Mesenchymal stem cell (in vitro differentiated cells and primary cell): ENCODE results near the gene KRI1.

ENCODE experiments used
- DNase-seq: peaks from one replicate; pipeline ENCODE4 v3.0.0-alpha.2; 2013
- H2AFZ ChIP-seq: one replicate; pipeline ENCODE4 v1.6.1; 2013; ENCODE audit warnings: low read depth, mild to moderate bottlenecking, control low read depth, inconsistent platforms, low read length, moderate library complexity
- H2AK5ac ChIP-seq: 2 replicates; pipeline ENCODE4 v1.6.1; 2013; ENCODE audit warnings: low read length, moderate library complexity, mild to moderate bottlenecking, inconsistent platforms; ENCODE audit not compliant: severe bottlenecking
- H2BK120ac ChIP-seq: one replicate; pipeline ENCODE4 v1.6.1; 2013; ENCODE audit warnings: low read depth, mild to moderate bottlenecking, inconsistent platforms, low read length, moderate library complexity
- H2BK12ac ChIP-seq, 2 experiments: one replicate each; pipeline ENCODE4 v1.6.1; 2013; ENCODE audit warnings: inconsistent platforms in 2 of 2, low read length in 2 of 2, mild to moderate bottlenecking in 2 of 2, moderate library complexity in 2 of 2, control low read depth in 1 of 2
- H2BK15ac ChIP-seq: one replicate; pipeline ENCODE4 v1.6.1; 2013; ENCODE audit warnings: mild to moderate bottlenecking, low read depth, inconsistent platforms; ENCODE audit not compliant: poor library complexity, severe bottlenecking
- H2BK5ac ChIP-seq: 2 replicates; pipeline ENCODE4 v1.6.1; 2013; ENCODE audit warnings: low read depth, mild to moderate bottlenecking, low read length, control low read depth, inconsistent platforms; ENCODE audit not compliant: poor library complexity, severe bottlenecking
- H3K14ac ChIP-seq, 2 experiments: one replicate each; pipeline ENCODE4 v1.6.1; 2013; ENCODE audit warnings: inconsistent platforms in 2 of 2, low read length in 2 of 2, control low read depth in 1 of 2, mild to moderate bottlenecking in 1 of 2, moderate library complexity in 1 of 2
- H3K18ac ChIP-seq, 2 experiments: one replicate each; pipeline ENCODE4 v1.6.1; 2013; ENCODE audit warnings: inconsistent platforms in 2 of 2, low read length in 2 of 2, control low read depth in 1 of 2, low read depth in 1 of 2, mild to moderate bottlenecking in 1 of 2
- H3K23ac ChIP-seq, 2 experiments: one replicate each; pipeline ENCODE4 v1.6.1; 2013; ENCODE audit warnings: inconsistent platforms in 2 of 2, low read length in 2 of 2, mild to moderate bottlenecking in 2 of 2, moderate library complexity in 2 of 2, control low read depth in 1 of 2
- H3K27ac ChIP-seq: 2 replicates; pipeline ENCODE4 v1.5.1; 2013; ENCODE audit warnings: mild to moderate bottlenecking, moderate library complexity, low read length, control low read depth, inconsistent platforms; ENCODE audit not compliant: poor library complexity, severe bottlenecking
- H3K27me3 ChIP-seq, 2 experiments: 2 replicates each; pipeline versions ENCODE4 v1.6.1 to v1.7.0; 2013; ENCODE audit warnings: low read length in 2 of 2, mild to moderate bottlenecking in 2 of 2, moderate library complexity in 2 of 2, control low read depth in 1 of 2, inconsistent platforms in 1 of 2; ENCODE audit not compliant: control insufficient read depth in 1 of 2, insufficient read depth in 1 of 2
- H3K36me3 ChIP-seq, 2 experiments: 2 replicates each; pipeline versions ENCODE4 v1.6.1 to v1.7.0; 2013; ENCODE audit warnings: low read length in 2 of 2, control low read depth in 1 of 2, inconsistent platforms in 1 of 2, low read depth in 1 of 2, mild to moderate bottlenecking in 1 of 2; ENCODE audit not compliant: insufficient read depth in 2 of 2, control insufficient read depth in 1 of 2
- H3K4ac ChIP-seq, 2 experiments: one replicate each; pipeline ENCODE4 v1.6.1; 2013; ENCODE audit warnings: inconsistent platforms in 2 of 2, low read length in 2 of 2, mild to moderate bottlenecking in 2 of 2, moderate library complexity in 2 of 2, control low read depth in 1 of 2, low read depth in 1 of 2
- H3K4me1 ChIP-seq: 2 replicates; pipeline ENCODE4 v1.6.1; 2013; ENCODE audit warnings: low read depth, low read length, control low read depth; ENCODE audit not compliant: control insufficient read depth, insufficient read depth
- H3K4me2 ChIP-seq: 2 replicates; pipeline ENCODE4 v1.6.1; 2013; ENCODE audit warnings: low read length, mild to moderate bottlenecking, inconsistent platforms; ENCODE audit not compliant: poor library complexity, severe bottlenecking
- H3K4me3 ChIP-seq, 2 experiments: 2 replicates each; pipeline versions ENCODE4 v1.5.1 to v1.7.0; 2013; ENCODE audit warnings: low read length in 2 of 2, mild to moderate bottlenecking in 2 of 2, control low read depth in 1 of 2, low read depth in 1 of 2; ENCODE audit not compliant: insufficient read depth in 1 of 2
- H3K79me1 ChIP-seq: replicated peaks from 2 replicates; pipeline ENCODE4 v1.6.1; 2013; ENCODE audit warnings: mild to moderate bottlenecking, control low read depth, low read length, inconsistent platforms; ENCODE audit not compliant: poor library complexity, severe bottlenecking
- H3K9ac ChIP-seq: 2 replicates; pipeline ENCODE4 v1.7.0; 2013; ENCODE audit warnings: mild to moderate bottlenecking, low read length, moderate library complexity
- H3K9me3 ChIP-seq: 2 replicates; pipeline ENCODE4 v1.7.0; 2013; ENCODE audit warnings: mild to moderate bottlenecking, low read length; ENCODE audit not compliant: control insufficient read depth
- H4K8ac ChIP-seq: one replicate; pipeline ENCODE4 v1.6.1; 2013; ENCODE audit warnings: inconsistent platforms, mild to moderate bottlenecking, low read length, moderate library complexity
- H4K91ac ChIP-seq: one replicate; pipeline ENCODE4 v1.6.1; 2013; ENCODE audit warnings: mild to moderate bottlenecking, low read length, inconsistent platforms
- WGBS: methylation state at CpG from one replicate; pipeline ENCODE4 v1.1.7; 2013; ENCODE audit warnings: mixed read lengths; 5-methylcytosine and 5-hydroxymethylcytosine counted together

KRI1 gene

DNA sequence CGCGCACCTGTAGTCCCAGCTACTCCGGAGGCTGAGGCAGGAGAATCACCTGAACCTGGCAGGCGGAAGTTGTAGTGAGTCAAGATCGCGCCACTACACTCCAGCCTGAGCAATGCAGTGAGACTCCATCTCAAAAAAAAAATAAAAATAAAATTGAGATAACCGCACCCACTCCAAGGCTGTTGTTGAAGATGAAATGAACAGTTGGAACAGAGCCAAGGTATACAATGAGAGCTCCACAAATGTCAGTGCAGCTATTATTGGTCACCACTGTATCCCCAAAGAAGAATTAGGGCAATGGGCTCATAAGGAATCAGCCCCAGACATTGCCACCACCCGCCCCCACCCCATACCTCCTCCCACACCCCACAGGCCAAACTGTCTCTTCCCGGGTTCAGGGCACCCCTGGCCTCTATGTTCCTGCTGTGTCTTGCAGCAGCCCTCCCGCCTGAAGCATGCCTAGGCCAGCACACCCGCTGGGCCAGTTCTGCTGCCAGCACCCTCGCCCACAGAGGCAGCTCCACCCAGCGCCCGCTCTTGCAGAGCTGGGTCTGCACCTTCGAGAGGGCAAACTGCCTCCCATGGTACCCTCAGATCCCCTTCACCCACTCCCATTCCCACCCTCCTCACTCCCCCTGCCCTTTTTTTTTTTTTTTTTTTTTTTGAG lies 45.0 kb downstream of the KRI1 start:
- Histone ChIP-seq H2AK5ac (no peak overlapping the region), H3K4me3 (no peak overlapping the region), H3K9me3 (no peaks in the 10 kb centered on the region), H3K79me1 (no peaks in the 10 kb centered on the region), H3K4me1 (peaks cover 19% of the 10 kb centered on the region), H2BK5ac (no peak overlapping the region), H3K23ac (no peak overlapping the region), H3K18ac (no peak overlapping the region), H4K8ac (no peak overlapping the region), H4K91ac (no peak overlapping the region), H2BK15ac (no peak overlapping the region), H3K27ac (no peak overlapping the region), H3K9ac (no peak overlapping the region), H2AFZ (no peak overlapping the region), H3K14ac (peak overlapping the region in 1 of 2 experiments; percentile 26), H3K36me3 (no peaks in the 10 kb centered on the region), H3K4me2 (no peak overlapping the region), H3K4ac (no peak overlapping the region), H3K27me3 (peaks cover 24 to 45% of the 10 kb centered on the region in 2 experiments), H2BK120ac (no peak overlapping the region), H2BK12ac (peak overlapping the region in 1 of 2 experiments; percentile 21)
- no peak for DNase-seq
- 94% methylated on average over 13 of the region's 15 CpGs for WGBS

DNA sequence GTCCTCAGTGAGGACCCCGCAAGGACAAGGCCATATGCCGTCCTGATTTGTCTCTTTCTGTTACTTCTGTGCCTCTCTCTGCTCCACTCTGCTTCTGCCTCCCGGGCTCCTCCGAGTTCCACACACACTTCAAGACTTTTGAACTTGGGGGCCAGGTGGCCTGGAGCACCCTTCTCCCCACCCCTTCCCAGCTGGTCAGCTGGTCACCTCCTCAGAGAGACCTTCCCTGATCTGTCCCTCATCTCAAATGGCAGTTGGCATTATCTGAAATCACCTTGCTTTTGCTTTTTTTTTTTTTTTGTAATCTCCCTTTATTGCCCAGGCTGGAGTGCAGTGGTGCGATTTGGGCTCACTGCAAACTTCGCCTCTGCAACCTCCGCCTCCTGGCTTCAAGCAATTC lies 46.4 kb downstream of the KRI1 start:
- WGBS: 81% methylated on average over 7 of the region's 7 CpGs
- no peak overlapping the region for H3K18ac ChIP-seq
- H2AK5ac ChIP-seq: no peak overlapping the region

DNA sequence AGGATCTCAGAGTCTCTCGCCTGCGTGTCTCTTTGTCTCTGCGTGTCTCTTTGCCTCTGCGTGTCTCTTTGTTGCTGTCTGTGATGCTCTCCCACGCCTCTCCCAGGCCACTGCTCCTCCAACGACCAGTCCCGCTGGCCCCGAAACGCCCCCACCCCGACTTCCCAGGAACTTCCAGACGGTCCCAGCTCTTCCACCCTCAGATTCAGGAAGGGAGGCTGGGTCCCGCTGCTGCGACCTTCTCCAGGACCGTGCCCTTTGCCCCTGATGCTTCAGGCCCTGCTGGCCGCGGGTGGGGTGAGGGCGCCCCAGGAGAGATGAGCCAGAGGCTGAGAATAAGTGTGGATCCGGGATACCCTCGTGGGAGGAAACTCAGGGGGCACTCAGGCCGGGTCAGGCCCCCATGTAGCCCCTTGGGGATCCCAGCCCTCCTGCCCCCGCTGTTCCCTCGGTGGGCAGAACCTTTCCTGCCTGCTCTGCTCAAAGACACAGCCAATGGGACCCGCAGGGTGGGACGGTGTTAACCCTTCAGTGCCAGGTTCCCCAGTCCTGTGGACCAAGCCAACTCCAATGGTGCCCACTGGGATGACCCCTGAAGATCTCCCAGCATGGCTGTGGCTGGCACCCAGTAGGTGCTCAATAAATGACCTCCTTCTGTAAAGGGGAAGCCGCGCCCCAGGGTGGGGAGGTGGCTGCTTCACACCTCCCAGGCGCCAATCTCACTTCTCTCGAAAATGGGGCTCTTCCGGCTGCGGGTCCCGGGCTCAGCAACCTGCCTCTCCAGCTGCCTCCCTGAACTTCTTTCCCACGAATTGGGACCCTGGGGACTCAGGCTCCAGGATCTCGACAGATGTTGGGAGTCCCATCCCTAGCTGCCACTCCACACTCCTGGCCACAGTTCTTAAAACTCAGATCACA lies 47.1 kb downstream of the KRI1 start:
- H3K4ac ChIP-seq: peak overlapping the region in 1 of 2 experiments; percentile 46
- H3K36me3 ChIP-seq: peaks cover 0 to 12% of the 10 kb centered on the region in 2 experiments
- peak overlapping the region in 1 of 2 experiments; percentile 23 for H2BK12ac ChIP-seq
- no peak overlapping the region for H2BK5ac ChIP-seq
- H3K9ac ChIP-seq: peak overlapping the region; percentile 26
- no peak for DNase-seq
- H3K27me3 ChIP-seq: peaks cover 19 to 58% of the 10 kb centered on the region in 2 experiments
- no peak overlapping the region for H3K27ac ChIP-seq
- no peaks in the 10 kb centered on the region for H3K79me1 ChIP-seq
- no peak overlapping the region for H2AFZ ChIP-seq
- no peak overlapping the region for H2AK5ac ChIP-seq
- peak overlapping the region; percentile 30 for H2BK15ac ChIP-seq
- no peak overlapping the region for H3K23ac ChIP-seq
- peak overlapping the region; percentile 74 for H4K8ac ChIP-seq
- peaks cover 19% of the 10 kb centered on the region for H3K4me1 ChIP-seq
- peak overlapping the region; percentile 58 for H4K91ac ChIP-seq
- 27% methylated on average over 33 of the region's 33 CpGs for WGBS
- H3K14ac ChIP-seq: no peak overlapping the region
- H2BK120ac ChIP-seq: peak overlapping the region; percentile 35
- peak overlapping the region; percentile 94 for H3K4me2 ChIP-seq
- H3K18ac ChIP-seq: peak overlapping the region; percentile 25 to 76
- peak overlapping the region in 1 of 2 experiments; percentile 73 for H3K4me3 ChIP-seq
- no peaks in the 10 kb centered on the region for H3K9me3 ChIP-seq

More for the DNA sequence above, 46.4 kb downstream of the KRI1 start:
- Histone ChIP-seq H3K36me3 (peaks cover 0 to 5% of the 10 kb centered on the region in 2 experiments), H4K91ac (no peak overlapping the region), H3K4me1 (peaks cover 19% of the 10 kb centered on the region), H3K23ac (no peak overlapping the region), H4K8ac (no peak overlapping the region), H2BK120ac (no peak overlapping the region), H2BK5ac (no peak overlapping the region), H3K9me3 (no peaks in the 10 kb centered on the region), H3K14ac (no peak overlapping the region), H3K27ac (no peak overlapping the region), H2BK12ac (no peak overlapping the region), H3K4me3 (no peak overlapping the region), H2BK15ac (no peak overlapping the region), H3K4me2 (no peak overlapping the region), H3K4ac (no peak overlapping the region), H2AFZ (no peak overlapping the region), H3K79me1 (no peaks in the 10 kb centered on the region), H3K27me3 (peaks cover 24 to 57% of the 10 kb centered on the region in 2 experiments), H3K9ac (no peak overlapping the region)
- no peak for DNase-seq
